Mucosa of descending colon (tissue), 3 donors: ENCODE results near the gene UBE2Q2. TPM values are rescaled to one million over a fixed set of nuclear protein-coding genes. Genes with fewer than 3 reads are reported as not detected.

Experiments
- ATAC-seq: fragments of 200-7000 bp; cut with Tn5 transposase; one replicate; pipeline ENCODE4 v1.9.1; 2020; ENCODE audit warnings: mild to moderate bottlenecking, moderate library complexity
- DNase-seq, 3 donors: peaks; one replicate each; pipeline ENCODE4 v3.0.0-alpha.2; 2020
- H3K36me3 ChIP-seq: fragments of 200-600 bp; one replicate; pipeline ENCODE4 v1.8.0; 2021; ENCODE audit warnings: low read depth, mild to moderate bottlenecking
- H3K4me1 ChIP-seq: fragments of 200-600 bp; one replicate; pipeline ENCODE4 v1.8.0; 2021; ENCODE audit warnings: low read depth, mild to moderate bottlenecking
- H3K4me3 ChIP-seq: fragments of 200-600 bp; one replicate; pipeline ENCODE4 v1.8.0; 2021; ENCODE audit warnings: mild to moderate bottlenecking
- H3K9me3 ChIP-seq: fragments of 200-600 bp; one replicate; pipeline ENCODE4 v1.8.0; 2021; ENCODE audit warnings: mild to moderate bottlenecking
- intact Hi-C, 2 donors: fragments of 100-400 bp; cut with DNase I in 1 of 2; cut with micrococcal nuclease in 1 of 2; formaldehyde crosslinking; loops; one replicate each; pipeline versions ENCODE4 v1.11.0 to v1.11.1; 2022; cut with DNase I, micrococcal nuclease
- total RNA-seq, 3 donors: library from RNA; stranded (reverse); fragmentation: NEBNext Ultra II Directional in 2 of 3; extraction: Animal tissue kit (Norgen Biotek cat#: 25700) in 2 of 3; gene quantifications; one replicate each; pipeline versions ENCODE4 v1.2.1 to v1.2.4, GENCODE V29; 2021 to 2023
- TF ChIP-seq, protein P1 (sequence below): fragments of 200-600 bp; IDR thresholded peaks from one replicate; pipeline ENCODE4 v1.8.0; 2022; ENCODE audit warnings: antibody characterized with exemption, mild to moderate bottlenecking
- donor health status: DM: no; HTN: no; CAD: no; lungs with moderate emphysema.
- donor health status: DM: no; HTN: no; CAD: no.
- donor health status: DM: no; HTN: yes; CAD: no.

Gene UBE2Q2
- total RNA-seq, 3 donors from 2014 or later: 18.2 to 50.3 (median 18.4) TPM

DNA sequence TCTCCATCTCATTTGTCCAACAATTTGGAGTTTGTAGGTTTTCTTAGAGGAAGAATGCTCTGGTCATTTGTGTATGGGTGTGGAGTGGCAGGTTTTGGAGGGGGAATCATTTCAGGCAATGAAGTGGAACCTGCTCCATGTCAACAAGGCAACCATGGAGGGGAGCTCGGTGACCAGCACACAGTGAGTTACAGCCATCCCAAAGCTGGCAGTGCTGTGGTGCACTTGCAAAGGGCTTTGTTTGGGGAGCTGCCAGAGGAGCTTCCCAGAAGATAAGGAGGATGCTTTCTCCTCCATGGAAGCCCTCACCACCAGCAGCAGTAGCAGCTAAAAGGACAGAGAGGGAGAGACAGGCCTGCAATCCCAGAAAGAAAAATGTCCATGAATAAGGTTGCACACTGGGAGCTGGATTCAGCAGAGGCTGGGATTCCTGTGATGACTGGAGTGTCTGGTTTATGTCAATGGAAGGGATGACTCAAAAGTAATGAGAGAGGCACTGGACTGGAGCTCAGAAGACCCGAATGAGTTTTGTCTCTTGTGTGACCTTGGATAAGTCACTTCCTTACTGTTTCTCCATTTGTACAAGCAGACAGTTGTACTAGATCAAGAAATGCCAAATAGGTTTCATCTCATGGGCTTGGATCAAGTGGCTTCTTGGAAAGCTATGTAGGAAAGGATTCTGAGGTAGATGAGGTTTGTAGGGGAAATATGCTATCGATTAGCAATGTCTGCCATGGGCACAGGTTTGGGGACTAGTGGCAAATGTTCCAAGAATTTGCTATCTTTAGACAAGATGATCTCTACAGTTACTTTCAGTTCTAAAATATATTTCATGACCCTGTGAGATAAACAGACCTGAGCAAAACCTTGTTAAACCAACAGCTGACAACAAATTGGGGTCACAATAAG is 27.2 kb upstream of the UBE2Q2 start:
- H3K9me3 ChIP-seq: no peaks in the 10 kb centered on the region
- no peak overlapping the region for H3K4me3 ChIP-seq
- intact Hi-C loops: loop anchor here in 1 of 2 donors (10.0 kb wide), 1 partner anchor 329 kb away; no protein-coding TSS in a partner anchor
- ATAC-seq (no peak), DNase-seq (no peak)
- no peaks in the 10 kb centered on the region for H3K4me1 ChIP-seq
- TF ChIP-seq, protein P1, sequence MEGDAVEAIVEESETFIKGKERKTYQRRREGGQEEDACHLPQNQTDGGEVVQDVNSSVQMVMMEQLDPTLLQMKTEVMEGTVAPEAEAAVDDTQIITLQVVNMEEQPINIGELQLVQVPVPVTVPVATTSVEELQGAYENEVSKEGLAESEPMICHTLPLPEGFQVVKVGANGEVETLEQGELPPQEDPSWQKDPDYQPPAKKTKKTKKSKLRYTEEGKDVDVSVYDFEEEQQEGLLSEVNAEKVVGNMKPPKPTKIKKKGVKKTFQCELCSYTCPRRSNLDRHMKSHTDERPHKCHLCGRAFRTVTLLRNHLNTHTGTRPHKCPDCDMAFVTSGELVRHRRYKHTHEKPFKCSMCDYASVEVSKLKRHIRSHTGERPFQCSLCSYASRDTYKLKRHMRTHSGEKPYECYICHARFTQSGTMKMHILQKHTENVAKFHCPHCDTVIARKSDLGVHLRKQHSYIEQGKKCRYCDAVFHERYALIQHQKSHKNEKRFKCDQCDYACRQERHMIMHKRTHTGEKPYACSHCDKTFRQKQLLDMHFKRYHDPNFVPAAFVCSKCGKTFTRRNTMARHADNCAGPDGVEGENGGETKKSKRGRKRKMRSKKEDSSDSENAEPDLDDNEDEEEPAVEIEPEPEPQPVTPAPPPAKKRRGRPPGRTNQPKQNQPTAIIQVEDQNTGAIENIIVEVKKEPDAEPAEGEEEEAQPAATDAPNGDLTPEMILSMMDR: no peak
- H3K36me3 ChIP-seq: no peaks in the 10 kb centered on the region

DNA sequence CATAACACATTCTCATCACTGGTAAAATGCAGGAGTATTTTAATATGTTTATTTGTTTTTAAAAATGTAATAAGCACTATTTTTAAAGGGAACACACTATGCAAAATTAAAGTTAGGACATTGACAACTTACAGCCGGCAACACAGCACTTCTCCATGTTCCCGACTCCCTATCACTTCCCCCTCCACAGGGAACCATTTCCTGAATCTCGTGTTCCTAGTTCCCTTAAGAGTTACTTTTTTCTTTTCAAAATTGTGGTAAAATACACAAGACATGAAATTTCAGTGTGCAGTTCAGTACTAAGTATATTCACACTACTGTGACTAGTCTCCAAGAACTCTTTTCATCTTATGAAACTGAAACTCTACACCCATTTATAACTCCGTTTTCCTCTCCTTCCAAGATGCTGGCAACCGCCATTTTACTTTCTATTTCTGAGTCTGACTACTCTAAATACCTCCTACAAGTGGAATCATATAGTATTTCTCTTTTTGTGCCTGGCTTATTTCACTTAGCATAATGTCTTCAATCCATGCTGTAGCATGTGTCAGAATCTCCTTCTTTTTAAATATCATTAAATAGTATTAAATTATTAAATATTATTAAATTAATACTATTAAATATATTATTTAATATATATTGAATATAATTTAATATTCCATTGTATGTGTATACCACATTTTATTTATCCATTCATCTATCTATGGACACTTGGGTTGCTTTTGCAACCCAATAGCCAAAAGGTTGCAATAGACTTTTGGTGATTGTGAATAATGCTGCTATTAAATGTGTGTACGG is 25.9 kb upstream of the UBE2Q2 start:
- TF ChIP-seq, protein P1: no peak
- ATAC-seq (no peak), DNase-seq (no peak)
- intact Hi-C loops: loop anchor here in 1 of 2 donors (10.0 kb wide), 1 partner anchor 327 kb away; no protein-coding TSS in a partner anchor
- H3K4me1 ChIP-seq: no peaks in the 10 kb centered on the region
- no peak overlapping the region for H3K4me3 ChIP-seq
- H3K36me3 ChIP-seq: no peaks in the 10 kb centered on the region
- no peaks in the 10 kb centered on the region for H3K9me3 ChIP-seq

DNA sequence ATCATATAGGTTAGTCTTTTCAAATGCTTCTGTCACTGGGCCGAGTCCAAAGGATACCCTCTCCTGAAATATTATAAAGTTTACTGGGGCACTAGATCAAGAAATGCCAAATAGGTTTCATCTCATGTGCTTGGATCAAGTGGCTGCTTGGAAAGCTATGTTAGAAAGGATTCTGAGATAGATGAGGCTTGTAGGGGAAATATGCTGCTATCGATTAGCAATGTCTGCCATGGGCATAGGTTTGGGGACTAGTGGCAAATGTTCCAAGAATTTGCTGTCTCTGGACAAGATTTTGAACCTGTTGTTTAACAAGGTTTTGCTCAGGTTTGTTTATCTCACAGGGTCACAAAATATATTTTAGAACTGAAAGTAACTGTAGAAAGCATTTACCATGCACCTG is 23.0 kb upstream of the UBE2Q2 start:
- Histone ChIP-seq H3K36me3 (no peaks in the 10 kb centered on the region), H3K9me3 (no peaks in the 10 kb centered on the region), H3K4me1 (no peaks in the 10 kb centered on the region), H3K4me3 (no peak overlapping the region)
- intact Hi-C loops: no loop called here
- ATAC-seq: no peak
- no peak for DNase-seq
- TF ChIP-seq, protein P1: no peak

DNA sequence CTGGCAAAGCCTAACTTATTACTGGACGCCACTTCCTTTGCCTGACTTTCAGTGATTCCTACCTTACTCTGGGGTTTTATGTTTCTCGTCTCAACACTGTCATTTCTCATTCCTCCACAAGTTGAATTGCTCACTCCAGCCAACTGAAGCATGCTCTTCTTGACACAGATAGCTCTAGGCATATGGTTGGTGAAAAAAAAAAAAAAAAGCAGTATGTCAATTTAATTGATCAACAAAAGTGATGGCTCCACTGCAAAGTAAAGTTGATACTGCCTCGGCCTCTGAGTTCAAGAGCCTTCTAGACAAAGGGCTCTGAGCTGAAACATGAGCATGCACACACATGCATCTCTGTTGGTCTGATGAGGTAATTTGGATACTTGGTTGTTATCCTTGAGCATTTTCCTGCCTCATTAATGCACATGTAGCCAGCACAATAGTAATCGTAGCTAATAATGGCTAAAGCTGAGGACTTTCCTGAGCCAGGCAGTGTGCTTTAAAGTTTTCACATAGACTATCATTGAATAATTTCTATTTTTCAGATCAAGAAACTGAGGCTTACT is 21.4 kb upstream of the UBE2Q2 start:
- intact Hi-C loops: no loop called here

DNA sequence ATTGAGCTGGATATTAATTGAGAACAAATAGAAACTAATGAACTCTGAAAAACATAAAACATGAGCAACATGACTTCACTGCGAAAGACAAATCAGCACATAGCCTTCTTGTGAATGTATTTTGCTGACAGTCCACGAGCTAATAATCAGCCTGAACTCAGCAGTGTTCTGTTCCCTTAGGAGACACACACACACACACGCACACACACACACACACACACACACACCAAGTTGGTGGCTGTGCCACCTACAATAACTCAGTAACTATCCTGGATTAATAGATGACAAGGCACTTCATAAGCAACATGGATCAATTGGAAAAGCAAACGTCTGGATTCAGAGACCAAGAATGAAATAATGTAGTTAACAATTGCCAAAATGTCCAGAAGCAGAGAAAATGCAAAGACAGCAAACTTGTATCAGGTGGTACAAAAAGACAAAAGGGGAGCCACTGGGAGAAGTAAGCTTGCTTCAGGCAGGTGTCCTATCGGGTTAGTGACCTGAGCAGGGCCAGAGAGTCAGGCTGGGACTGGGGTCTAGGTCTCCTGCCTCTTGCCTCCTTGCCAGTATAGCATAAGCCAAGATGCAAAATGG is 20.5 kb upstream of the UBE2Q2 start:
- DNase-seq (no peak), ATAC-seq (no peak)
- Histone ChIP-seq H3K4me3 (no peak overlapping the region), H3K36me3 (no peaks in the 10 kb centered on the region), H3K4me1 (no peaks in the 10 kb centered on the region), H3K9me3 (no peaks in the 10 kb centered on the region)
- intact Hi-C loops: no loop called here
- TF ChIP-seq, protein P1: no peak

More for the DNA sequence above, 21.4 kb upstream of the UBE2Q2 start:
- TF ChIP-seq, protein P1: no peak
- no peak for ATAC-seq
- Histone ChIP-seq H3K36me3 (no peaks in the 10 kb centered on the region), H3K9me3 (no peaks in the 10 kb centered on the region), H3K4me1 (no peaks in the 10 kb centered on the region), H3K4me3 (no peak overlapping the region)
- DNase-seq: no peak
